Stimulated activated CD8-positive, alpha-beta memory T cell treated with anti-CD3 and anti-CD28 coated beads, Interleukin-7, amount 100 ng/mL, for 48 hours (primary cell): ENCODE measurements around the gene TENT5C.

Source experiments
- DNase-seq, 2 donors: peaks; one replicate each; pipeline ENCODE4 v3.0.0-alpha.2; 2020; ENCODE audit warnings: low read depth in 1 of 2; ENCODE audit errors: extremely low read depth in 1 of 2

TENT5C gene

DNA sequence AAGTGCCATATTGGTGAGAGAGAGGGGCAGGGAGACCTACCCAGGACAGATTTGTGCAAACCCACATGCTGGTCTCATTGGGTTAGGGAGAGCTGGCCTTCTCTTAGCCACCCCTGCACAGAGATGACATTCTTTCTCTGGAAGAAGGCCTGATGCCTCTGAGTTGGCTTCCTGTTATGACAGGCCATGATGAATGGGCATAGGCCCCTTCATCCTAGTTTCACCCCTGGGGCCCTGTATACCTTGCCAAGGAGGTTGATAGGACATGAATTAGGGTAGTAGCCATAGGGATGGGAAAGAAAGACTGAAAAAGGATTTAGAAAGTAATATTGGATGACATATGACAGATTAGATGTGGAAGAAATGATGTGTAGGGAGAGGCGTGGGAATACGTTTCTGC lies 46.6 kb downstream of the TENT5C start:
- no peak for DNase-seq

DNA sequence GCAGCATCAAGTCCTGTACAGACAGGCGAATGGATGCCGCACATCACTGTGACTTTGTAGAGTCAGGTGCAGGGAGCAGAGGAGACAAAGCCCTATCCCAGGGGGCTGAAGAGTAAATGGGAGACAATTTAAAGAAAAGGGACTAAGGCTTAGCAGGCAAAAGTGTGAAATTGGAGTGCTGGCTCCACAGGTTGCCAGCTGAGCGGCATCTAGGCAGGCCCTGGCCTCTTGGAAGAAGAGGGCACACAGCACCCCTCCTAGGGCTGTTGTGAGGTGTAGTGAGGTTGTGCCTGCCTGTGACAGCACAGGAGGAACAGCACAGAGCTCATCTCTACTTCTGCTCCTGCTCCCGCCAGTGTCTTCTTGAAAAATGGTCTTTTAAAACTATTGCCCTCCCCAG lies 47.3 kb downstream of the TENT5C start:
- no peak for DNase-seq

DNA sequence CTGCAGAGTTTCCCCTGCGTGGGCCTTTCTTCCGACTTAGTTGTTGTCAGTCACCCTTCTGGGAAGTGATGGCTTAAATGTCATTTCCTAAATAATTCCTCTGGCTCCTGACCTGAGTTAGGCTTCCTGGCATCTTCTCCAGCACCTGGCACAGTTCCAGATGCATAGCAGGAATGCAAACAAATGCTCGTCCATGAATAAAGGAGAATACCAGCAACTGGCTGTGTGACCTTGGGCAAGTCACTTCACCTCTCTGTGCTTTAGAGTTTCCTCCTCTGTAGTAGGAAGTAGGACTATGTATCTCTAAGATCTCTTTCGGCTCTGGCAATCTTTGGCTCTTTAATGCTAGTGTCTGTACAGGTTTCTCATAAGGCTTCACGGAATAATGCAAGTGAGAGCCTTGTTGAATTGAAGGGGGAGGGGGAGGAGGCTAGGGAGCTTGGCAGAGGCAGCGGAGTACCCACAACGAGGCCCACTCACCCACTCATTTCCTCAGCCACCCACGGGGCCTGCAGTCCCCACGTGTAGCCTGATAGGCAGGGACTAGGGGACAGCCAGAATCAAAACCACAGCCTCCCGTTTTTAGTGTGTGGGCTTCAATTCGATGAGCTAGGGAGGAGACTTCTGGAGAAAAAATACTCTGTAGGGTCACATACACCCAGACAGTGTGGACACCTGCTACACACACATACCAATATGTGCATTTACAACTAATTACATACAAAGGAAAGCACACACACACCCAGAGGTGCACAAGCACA lies 48.1 kb downstream of the TENT5C start:
- no peak for DNase-seq

DNA sequence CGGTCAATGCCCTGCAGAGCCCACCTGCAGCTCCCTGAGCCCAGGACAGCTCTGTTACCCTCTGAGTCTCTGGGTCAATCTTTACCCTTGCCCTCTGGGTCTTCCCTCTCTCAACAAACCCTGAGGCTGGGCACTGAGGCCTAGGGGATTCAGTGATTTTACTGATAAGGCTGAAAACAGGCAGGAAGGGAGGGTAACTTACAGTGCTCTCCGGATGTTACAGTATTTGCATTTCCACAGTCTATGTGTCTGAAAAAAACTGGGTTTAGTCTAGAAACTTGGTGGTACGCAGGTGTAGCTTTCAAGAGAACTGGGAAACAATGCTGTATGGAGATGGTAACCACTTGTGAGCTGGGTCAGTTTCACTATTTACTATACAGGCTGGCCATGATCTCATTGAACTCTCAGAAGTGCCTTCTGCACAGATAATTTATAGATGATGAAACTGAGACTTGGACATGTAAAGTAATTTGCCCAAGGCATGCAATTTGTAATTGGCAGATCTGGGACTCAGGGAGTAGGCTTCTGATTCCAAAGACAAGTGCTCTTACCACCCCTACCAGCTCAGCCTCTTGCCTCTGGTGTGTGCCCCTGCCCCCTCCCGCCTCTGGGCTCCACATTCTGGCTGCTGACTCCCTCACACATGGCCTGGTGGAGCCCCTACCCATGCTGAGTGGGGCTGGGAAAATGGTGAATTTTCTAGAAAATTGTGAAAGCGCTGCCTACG lies 48.8 kb downstream of the TENT5C start:
- no peak for DNase-seq

DNA sequence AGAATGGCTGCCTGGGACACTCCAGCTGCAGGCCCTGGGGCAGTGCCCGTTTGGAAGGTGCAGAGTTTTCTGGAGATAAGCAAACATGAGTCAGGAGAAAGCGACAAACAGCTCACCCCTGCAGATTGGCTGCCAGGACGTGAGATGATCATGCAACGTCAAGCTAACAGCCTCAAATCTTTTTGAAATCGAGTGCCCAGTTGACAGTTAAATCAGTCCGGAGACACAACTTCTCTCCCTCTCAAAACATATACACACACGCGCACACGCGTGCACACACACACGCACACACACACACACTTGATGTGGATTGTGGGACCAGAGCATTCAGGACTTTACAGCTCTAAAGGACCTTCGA lies 49.4 kb downstream of the TENT5C start:
- no peak for DNase-seq

DNA sequence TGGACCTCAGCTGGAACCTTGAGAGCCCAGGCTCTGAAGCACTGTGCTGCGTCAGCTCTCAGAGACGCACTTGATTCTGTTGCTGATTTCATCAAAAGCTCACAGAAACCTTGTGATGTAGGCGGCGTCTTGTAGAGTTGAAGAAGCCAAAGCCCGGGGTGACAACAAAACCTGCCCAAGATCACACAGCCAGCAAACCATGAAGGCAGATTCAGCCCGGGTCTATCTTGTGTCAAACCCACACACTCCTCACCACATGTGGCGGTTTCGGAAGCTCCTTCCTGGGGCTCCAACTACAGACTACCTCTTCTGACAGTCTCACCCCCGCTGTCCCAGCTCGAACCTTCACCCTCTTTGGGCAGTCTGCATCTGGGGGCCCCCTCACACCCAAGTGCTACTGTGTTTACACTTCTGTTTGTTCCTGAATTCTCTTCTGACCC lies 50.4 kb downstream of the TENT5C start:
- peak; percentile 58 to 87 for DNase-seq

DNA sequence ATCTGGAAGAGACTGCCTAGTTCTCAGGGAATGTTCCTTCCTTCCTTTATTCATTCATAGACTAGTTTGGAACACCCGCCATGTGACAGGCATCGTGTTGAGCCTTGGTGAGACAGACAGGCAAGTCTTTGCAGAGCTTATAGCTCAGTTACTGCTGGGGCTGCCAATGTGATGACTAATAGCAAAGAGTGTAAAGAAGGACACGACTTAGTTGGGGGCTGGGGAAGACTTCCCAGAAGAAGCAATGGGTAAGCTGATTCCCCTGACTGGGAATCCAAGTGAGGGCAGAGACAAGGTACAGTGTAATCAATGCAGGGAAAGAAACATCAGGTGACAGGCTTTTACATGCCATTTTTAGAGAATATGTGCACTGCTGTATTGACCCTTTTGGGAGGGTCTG lies 51.2 kb downstream of the TENT5C start:
- DNase-seq, result no peak

DNA sequence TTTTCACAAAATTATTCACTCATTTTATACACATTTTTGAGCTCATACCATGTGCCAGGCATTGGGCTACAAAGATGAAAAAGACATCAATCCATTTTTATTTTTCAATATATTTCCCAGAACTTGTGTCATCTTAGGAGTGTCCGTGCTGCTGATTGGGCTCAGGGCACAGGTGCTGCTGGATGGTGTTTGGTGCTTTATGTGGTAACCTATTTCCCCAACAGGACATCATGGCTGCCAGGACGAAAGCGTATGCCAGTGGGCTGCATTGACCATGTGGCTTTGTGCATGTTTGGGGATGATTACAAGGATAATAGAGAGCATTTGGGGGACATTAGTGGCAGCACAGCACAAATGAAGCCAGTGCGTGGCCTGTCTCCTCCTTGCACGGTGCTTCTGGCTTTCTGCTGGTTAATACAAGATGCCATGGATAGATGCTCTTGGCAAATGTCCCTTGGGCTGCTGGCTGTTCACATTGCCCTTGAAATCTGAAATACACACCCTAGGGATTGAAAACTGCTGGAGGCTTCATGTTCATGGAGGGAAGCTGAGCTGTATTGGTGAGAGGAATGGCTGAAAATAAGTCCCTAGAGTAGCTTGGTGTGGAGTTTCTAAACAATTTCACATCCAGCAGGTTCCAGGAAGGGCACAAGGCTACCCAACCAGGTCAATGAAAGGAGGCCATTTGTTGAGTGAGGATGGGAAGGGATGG lies 52.3 kb downstream of the TENT5C start:
- no peak for DNase-seq

DNA sequence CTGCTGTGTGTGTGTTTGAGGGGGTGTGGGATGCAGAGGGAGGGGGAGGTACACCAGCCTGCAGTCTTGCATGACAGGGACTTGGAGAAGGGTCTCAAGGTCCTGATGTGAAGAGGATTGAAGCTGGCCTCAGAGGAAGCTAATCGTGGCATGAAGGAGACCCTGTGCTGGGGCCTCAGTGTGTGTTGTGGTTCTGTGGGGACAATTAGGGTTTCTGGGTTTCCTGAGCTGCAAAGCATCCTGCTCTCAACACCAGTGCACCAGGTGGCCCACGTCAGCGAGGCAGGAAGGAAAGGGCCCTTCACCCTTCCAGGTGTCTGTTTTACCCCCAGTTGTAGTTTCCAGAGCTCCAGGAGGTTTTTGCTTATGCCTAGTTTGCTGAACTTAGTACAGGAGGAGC lies 52.8 kb downstream of the TENT5C start:
- DNase-seq, result no peak

DNA sequence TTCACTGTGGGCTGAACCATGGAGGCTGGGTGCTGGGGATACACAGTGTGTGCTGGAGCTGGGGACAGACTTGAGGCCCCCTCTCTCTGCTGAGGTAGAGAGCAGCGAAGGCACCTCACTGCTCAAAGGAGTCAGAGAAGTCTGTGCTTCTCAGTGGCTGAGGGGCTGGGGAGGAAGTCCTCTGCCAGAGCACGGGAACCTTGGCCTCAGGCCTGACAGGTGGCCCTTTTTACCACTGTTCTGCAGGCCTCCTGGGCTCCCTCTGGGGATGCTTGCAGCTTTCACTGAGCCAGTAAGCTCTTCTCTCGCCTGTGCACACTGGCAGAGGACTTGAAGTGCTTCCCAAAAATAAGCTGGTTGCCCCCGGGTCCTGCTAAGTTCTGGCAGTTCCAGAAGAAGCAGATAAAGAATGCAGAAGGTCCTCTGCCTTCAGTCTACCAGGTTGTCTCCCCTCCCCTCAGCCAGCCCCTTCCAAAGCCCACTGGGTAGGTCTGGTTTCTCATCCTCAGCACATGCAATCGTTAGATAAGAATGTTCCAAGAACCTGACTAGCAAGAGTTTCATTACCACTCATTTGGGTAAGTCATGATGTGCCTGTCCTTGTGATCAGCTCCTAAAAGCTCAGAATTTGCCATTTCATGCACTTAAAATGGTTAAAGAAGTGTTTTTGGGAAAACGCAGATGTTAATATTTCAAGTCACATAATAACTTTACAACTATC lies 53.9 kb downstream of the TENT5C start:
- DNase-seq, result no peak

DNA sequence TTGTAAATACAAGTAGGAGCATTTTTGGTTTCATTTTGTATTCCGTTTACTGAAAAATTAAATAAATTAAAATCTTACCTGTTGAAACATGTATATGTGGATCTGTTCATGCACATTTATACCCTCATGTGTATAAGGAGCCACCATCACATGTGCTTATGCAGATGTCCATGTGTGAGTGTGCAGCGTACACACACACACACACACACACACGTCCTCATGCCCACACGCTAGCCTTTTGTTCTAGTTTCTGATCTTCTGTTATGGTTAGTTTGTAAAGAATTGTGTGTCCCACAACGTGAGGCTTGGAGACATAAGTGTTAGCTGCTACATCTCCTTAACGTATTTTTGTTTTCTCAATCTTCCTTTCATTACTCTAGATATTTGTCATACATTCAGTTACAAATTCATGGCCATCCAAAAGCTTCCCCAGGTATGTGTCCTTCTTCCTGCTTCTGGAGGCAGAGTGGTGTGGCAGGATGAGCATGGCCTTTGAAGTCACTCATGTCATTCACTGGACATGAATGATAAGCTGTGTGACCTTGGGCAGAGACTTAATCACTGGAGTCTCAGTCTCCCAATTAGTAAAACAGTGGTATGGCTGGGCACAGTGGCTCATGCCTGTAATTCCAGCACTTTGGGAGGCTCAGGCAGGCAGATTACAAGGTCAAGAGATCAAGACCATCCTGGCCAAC lies 54.6 kb downstream of the TENT5C start:
- DNase-seq, result no peak

DNA sequence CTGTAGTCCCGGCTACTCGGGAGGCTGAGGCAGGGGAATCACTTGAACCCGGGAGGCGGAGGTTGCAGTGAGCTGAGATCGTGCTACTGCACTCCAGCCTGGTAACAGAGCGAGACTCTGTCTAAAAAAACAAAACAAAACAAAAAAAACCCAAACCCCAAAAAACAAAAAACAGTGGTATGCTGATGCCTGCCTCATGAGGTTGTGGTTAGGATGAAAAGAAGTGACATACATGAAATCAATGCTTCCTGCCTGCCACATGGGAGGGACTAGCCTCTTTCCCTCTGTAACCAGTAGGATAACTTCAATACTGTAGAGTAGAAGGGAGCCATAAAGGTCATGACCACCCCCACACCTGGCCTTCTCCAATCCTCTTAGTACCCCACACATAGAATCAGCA lies 55.2 kb downstream of the TENT5C start:
- DNase-seq, result no peak

DNA sequence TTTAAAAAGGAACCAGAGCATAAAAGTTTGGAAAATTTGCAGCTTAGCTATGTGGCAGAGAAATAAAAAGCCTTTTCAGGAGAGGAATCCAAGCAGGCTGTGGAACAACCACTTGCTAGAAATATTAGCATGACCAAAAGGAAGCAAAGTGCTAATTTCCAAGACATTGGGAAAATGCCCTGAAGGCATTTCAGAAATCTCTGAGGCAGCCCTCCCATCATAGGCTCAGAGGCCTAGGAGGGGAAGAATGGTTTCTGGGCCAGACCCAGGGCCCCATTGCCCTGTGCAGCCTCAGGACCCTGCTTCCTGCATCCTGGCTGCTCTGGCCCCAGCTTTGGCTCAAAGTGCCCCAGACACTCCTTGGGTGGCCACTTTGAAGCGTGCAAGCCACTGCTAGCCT lies 56.8 kb downstream of the TENT5C start:
- DNase-seq, result no peak

DNA sequence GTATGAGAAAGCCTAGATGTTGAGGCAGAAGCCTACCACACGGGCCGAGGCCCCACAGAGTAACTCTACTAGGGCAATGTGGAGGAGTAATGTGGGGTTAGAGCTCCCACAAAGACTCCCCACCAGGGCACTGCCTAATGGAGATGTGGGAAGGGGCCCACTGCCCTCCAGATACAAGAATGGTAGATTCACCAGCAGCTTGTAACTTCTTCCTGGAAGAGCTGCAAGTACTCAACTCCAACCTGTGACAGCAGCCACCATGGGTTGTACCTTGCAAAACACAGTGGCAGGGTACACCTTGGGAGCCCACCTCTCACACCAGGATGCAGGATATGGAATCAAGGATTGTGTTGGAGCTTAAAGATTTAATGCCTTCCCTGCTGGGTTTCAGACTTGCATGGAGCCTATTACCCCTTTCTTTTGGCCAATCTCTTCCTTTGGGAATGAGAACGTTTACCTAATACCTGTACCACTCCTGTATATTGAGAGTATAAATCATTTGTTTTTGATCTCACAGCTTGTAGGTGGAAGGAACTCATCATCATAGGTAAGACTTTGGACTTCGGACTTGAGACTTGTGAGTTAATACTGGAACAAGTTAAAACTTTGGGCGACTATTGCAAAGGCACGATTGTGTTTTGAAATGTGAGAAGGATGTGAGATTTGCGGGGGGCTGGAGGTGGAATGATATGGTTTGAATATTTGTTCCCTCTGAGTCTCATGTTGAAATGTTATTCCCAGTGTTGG lies 57.5 kb downstream of the TENT5C start:
- no peak for DNase-seq

DNA sequence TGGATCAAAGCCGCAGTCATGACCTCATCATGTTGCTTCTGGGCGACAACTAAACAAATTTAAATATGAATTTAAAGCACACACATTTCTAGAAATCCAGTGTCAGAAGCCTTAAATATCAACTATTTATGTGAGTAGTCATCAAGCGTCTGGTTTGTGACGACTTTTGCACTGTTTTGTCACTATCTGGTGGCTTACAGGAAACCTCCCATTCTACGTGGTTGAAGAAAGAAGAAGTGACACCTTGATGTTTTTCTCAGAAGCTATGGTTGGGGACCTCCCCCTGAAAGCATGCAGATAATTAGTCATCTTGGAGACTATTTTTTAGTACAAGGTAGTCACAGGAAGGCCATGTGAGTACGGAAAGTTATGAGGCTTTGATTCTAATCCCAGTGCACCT lies 58.5 kb downstream of the TENT5C start:
- no peak for DNase-seq

DNA sequence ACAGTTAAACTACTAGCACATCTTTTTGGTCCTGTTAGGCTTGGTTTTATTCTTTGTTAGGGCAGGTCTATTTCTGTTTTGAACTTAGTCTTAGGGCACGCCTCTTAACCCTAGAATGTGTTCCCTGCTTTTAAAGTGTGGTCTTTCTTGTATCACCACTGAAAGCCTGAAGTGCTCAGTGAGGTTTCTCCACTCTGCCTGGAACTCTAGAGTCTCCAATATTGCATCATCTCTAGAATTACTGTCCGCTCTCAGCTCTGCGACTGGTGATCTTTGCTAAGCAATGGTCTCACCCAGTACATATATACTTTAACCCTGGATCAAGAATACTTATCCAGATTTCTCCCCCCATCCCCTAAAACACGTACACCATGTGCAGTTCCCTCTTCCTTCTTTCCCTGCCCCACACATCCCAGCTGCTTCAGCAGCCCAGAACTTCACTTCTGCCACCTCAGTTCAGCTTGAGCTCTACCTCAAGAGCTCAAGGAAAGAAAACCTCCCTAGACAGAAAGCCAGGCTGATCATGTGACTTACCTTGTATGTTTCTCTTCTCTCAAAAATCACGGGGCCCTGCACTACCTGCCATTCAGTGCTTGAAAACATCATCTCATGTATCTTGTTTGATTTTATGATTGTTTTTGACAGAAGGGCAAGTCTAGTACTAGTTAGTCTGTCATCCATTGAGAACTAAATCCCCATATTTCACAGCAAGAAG lies 59.9 kb downstream of the TENT5C start:
- DNase-seq, result no peak

DNA sequence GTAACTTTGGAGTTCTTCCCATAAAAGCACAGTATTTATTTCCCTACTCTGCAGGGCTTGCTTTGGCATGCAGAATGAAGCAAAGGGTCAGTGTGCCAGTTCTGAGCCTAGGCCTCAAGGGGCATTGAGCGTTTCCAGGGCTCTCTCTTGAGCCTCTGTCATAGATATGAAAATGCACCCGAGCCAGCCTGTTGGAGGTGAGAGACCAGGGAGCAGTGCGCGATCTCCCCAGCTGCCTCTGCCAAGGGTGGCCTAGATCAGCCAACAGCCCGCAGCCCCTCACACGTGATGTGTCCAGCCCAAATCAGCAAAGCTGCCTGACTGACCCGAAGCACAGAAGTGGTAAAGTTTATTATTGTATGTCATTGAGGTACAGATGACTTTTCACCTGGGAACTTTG lies 63.7 kb downstream of the TENT5C start:
- no peak for DNase-seq

DNA sequence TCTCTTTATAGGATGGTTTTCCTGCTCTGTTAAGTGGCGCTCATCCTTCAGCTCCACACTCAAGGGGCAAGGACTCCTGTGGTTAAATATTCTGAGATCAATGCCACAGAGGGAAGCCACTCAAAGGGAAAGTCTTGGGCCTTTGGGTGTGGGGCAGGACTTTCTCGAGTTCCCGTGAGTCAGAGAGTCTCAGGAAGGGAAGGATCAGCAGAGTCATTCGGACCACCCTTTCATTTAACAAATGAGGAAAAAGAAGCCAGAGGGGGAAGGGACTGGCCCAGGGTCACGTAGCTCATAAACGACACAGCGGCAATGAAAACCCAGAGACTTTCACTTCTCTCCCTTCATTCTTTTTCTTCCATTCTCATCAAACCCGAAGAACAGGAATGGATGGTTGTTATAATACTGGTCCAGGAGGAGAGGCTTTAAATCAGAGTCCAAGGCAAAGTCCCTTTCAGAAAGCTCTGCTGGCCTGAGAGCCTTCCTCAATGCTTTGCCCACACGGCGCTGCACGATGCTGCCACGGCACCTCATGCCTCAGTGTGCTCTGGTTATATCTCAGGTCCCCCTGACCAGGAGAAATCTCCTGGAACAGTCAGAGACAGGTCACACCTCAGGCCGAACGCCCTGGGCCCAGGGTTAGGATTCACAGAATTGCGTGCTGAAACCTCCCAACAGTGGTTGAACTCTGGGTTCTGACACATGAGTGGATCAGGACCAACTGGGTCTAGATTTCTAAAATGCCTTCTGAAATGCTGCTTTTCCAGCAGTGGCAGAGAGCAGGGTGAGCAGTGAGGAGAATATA lies 65.3 kb downstream of the TENT5C start:
- DNase-seq, result no peak
